Liver (tissue), 3 donors: ENCODE results near the gene CLCN5.

Experiments
- CTCF ChIP-seq: fragments of 150-350 bp; IDR thresholded peaks from 2 replicates; pipeline ENCODE4 v1.5.1; 2017; ENCODE audit warnings: improper control_type of control experiment, low read depth, low read length; ENCODE audit not compliant: missing input control
- EGR1 ChIP-seq, 2 donors: IDR thresholded peaks; 2 replicates each; pipeline ENCODE4 v1.6.1; 2016 to 2018; ENCODE audit warnings: antibody characterized with exemption in 2 of 2, low read depth in 2 of 2
- NR2F2 ChIP-seq: IDR thresholded peaks from 2 replicates; pipeline ENCODE4 v1.6.1; 2016; ENCODE audit warnings: antibody characterized with exemption
- TAF1 ChIP-seq: conservative IDR thresholded peaks from 2 replicates; pipeline ENCODE4 v1.6.1; 2016; ENCODE audit warnings: antibody characterized with exemption, mild to moderate bottlenecking
- TF ChIP-seq, protein P1 (sequence below): IDR thresholded peaks from 2 replicates; pipeline ENCODE4 v1.6.1; 2016; ENCODE audit warnings: antibody characterized with exemption
- TF ChIP-seq, protein P2 (sequence below): IDR thresholded peaks from 2 replicates; pipeline ENCODE4 v1.6.1; 2016; ENCODE audit warnings: antibody characterized with exemption
- donor health status: healthy.
- donor health status: healthy.

GRCh38 chrX:50075630-50076339 is 153.4 kb downstream of the CLCN5 start:
- TF ChIP-seq CTCF, result no peak
- TF ChIP-seq TAF1, result no peak
- TF ChIP-seq, protein P1, sequence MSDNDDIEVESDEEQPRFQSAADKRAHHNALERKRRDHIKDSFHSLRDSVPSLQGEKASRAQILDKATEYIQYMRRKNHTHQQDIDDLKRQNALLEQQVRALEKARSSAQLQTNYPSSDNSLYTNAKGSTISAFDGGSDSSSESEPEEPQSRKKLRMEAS, result no peak
- TF ChIP-seq EGR1 (IDR thresholded peaks at IDR 0.05; ENCODE audit: low read depth in 2 of 2), result no peak
- TF ChIP-seq, protein P2, sequence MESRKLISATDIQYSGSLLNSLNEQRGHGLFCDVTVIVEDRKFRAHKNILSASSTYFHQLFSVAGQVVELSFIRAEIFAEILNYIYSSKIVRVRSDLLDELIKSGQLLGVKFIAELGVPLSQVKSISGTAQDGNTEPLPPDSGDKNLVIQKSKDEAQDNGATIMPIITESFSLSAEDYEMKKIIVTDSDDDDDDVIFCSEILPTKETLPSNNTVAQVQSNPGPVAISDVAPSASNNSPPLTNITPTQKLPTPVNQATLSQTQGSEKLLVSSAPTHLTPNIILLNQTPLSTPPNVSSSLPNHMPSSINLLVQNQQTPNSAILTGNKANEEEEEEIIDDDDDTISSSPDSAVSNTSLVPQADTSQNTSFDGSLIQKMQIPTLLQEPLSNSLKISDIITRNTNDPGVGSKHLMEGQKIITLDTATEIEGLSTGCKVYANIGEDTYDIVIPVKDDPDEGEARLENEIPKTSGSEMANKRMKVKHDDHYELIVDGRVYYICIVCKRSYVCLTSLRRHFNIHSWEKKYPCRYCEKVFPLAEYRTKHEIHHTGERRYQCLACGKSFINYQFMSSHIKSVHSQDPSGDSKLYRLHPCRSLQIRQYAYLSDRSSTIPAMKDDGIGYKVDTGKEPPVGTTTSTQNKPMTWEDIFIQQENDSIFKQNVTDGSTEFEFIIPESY, result no peak
- no peak for TF ChIP-seq NR2F2
